OCI-LY1 (cell line): ENCODE measurements around the gene AXDND1.

Experiments used
- H2AFZ ChIP-seq: fragments of 200-600 bp; sonication (generic), shearing (Covaris generic); 2 replicates; pipeline ENCODE4 v1.6.0; 2014; ENCODE audit warnings: antibody characterized with exemption, mild to moderate bottlenecking, low read length
- H3F3A ChIP-seq: fragments of 200-600 bp; sonication (generic), shearing (Covaris generic); 2 replicates; pipeline ENCODE4 v1.6.0; 2014; ENCODE audit warnings: mild to moderate bottlenecking, antibody characterized with exemption, low read length, moderate library complexity; ENCODE audit not compliant: insufficient read depth
- H3K27ac ChIP-seq: fragments of 200-600 bp; sonication (generic); 2 replicates; pipeline ENCODE4 v1.5.1; 2014; ENCODE audit warnings: low read length, mixed run types, mild to moderate bottlenecking, low read depth; ENCODE audit not compliant: poor library complexity, severe bottlenecking
- H3K27me3 ChIP-seq: fragments of 200-600 bp; sonication (generic); 2 replicates; pipeline ENCODE4 v1.6.0; 2014; ENCODE audit warnings: antibody characterized with exemption, mild to moderate bottlenecking, low read length, moderate library complexity; ENCODE audit not compliant: insufficient read depth
- H3K36me3 ChIP-seq: fragments of 200-600 bp; sonication (generic); 2 replicates; pipeline ENCODE4 v1.6.1; 2014; ENCODE audit warnings: mild to moderate bottlenecking, antibody characterized with exemption, low read length, moderate library complexity, mixed read lengths; ENCODE audit not compliant: insufficient read depth
- H3K4me1 ChIP-seq: fragments of 200-600 bp; sonication (generic); 2 replicates; pipeline ENCODE4 v1.5.1; 2014; ENCODE audit warnings: mild to moderate bottlenecking, low read length, moderate library complexity; ENCODE audit not compliant: insufficient read depth, severe bottlenecking
- H3K4me2 ChIP-seq: fragments of 200-600 bp; sonication (generic), shearing (Covaris generic); 2 replicates; pipeline ENCODE4 v1.6.1; 2014; ENCODE audit warnings: low read length
- H3K4me3 ChIP-seq: fragments of 200-600 bp; sonication (generic); 2 replicates; pipeline ENCODE4 v1.5.1; 2014; ENCODE audit warnings: low read length, low read depth, mild to moderate bottlenecking, mixed read lengths; ENCODE audit not compliant: poor library complexity, severe bottlenecking
- H3K79me2 ChIP-seq: fragments of 200-600 bp; shearing (Covaris generic); 2 replicates; pipeline ENCODE4 v1.6.1; 2016; ENCODE audit warnings: mixed run types, low read length, mixed read lengths; ENCODE audit not compliant: insufficient read depth
- H3K9ac ChIP-seq: fragments of 200-600 bp; sonication (generic), shearing (Covaris generic); 2 replicates; pipeline ENCODE4 v1.6.1; 2014; ENCODE audit warnings: mild to moderate bottlenecking, low read length, mixed read lengths
- H3K9me2 ChIP-seq: fragments of 200-600 bp; sonication (generic), shearing (Covaris generic); 2 replicates; pipeline ENCODE4 v1.6.1; 2014; ENCODE audit warnings: low read depth, mild to moderate bottlenecking, low read length, mixed read lengths
- H3K9me3 ChIP-seq: fragments of 200-600 bp; shearing (Covaris generic); 2 replicates; pipeline ENCODE4 v1.6.1; 2014; ENCODE audit warnings: low read length, mixed read lengths
- H4K20me1 ChIP-seq: fragments of 200-600 bp; sonication (generic), shearing (Covaris generic); 2 replicates; pipeline ENCODE4 v1.6.0; 2016; ENCODE audit warnings: mild to moderate bottlenecking, low read length; ENCODE audit not compliant: insufficient read depth
- EZH2 ChIP-seq: fragments of 200-600 bp; sonication (generic), shearing (Covaris generic); IDR thresholded peaks from 2 replicates; pipeline ENCODE4 v1.8.0; 2017; ENCODE audit warnings: borderline replicate concordance, mixed run types, mild to moderate bottlenecking, antibody characterized with exemption, low read length, moderate library complexity, mixed read lengths
- TF ChIP-seq, protein P1 (sequence below): fragments of 200-600 bp; sonication (generic), shearing (Covaris generic); IDR thresholded peaks from 2 replicates; pipeline ENCODE4 v1.5.1; 2017; ENCODE audit warnings: mild to moderate bottlenecking, antibody characterized with exemption, low read length, moderate library complexity, mixed read lengths

The AXDND1 gene, protein sequence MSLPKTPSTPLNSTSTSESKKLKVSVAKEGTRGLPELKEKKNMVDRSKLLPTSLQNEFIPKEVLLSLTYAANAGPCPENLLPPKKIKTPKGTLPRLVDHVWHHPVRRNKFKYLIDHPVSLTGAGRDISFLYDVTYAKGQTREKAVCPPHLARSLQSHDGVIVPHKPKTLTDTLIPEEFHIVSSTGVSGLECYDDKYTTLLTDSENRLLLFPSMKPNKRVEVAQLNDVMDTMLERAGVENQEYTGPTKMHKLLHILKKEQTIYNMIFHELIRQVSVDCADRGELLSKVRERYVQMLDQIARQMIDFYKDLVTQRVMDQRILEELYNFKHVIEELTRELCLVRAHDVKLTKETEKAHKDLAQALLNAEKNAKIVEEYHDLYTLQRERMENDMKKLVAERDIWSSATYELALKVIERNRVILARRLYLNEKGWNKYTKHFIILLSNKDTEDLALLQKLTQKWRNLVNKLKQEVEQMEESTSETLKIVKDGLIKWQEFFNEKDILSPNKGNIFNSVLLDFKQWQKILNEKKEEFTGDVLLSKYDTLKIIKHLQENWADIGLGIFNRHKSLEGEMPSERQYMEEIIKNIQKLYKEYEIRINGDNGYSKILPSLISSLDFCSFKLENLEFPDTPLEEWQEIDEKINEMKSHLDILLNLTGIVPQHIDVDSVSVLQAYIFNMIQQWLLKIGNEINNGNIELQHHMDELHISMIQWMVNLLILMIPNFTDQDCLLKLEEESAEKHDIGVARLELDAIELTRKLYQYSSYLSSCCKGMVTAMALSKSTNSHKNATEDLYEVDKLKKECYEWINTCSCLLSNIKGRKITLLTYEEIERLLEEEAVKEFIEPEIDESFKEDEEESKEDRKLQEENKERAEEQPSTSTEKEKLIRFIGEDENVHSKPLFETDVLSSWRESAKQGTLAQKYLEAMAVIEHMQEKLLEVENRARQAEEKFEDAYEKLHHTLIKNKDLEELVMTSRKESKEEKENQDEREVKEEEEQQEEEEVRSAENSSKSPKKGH

GRCh38 chr1:179365342-179366092 lies at the start of gene AXDND1:
Gene AXDND1, plus strand, starts transcription at chr1:179365971. Its CDS starts 539 bp downstream, at chr1:179366510.
- Histone ChIP-seq H4K20me1 (no peaks in the 10 kb centered on the region), H3K27me3 (no peaks in the 10 kb centered on the region), H3F3A (no peaks in the 10 kb centered on the region), H3K27ac (peak within 1 kb of the TSS; percentile 92), H2AFZ (peak within 1 kb of the TSS; percentile 64; the same call in 1 of the 2 replicates), H3K9ac (peak within 1 kb of the TSS; percentile 79), H3K4me3 (peak within 1 kb of the TSS; percentile 80), H3K9me2 (no peaks in the 10 kb centered on the region), H3K9me3 (no peaks in the 10 kb centered on the region), H3K36me3 (no peaks in the 10 kb centered on the region), H3K79me2 (no peaks in the 10 kb centered on the region), H3K4me2 (peak within 1 kb of the TSS; percentile 91), H3K4me1 (peaks cover 13% of the 10 kb centered on the region)
- TF ChIP-seq, protein P1, sequence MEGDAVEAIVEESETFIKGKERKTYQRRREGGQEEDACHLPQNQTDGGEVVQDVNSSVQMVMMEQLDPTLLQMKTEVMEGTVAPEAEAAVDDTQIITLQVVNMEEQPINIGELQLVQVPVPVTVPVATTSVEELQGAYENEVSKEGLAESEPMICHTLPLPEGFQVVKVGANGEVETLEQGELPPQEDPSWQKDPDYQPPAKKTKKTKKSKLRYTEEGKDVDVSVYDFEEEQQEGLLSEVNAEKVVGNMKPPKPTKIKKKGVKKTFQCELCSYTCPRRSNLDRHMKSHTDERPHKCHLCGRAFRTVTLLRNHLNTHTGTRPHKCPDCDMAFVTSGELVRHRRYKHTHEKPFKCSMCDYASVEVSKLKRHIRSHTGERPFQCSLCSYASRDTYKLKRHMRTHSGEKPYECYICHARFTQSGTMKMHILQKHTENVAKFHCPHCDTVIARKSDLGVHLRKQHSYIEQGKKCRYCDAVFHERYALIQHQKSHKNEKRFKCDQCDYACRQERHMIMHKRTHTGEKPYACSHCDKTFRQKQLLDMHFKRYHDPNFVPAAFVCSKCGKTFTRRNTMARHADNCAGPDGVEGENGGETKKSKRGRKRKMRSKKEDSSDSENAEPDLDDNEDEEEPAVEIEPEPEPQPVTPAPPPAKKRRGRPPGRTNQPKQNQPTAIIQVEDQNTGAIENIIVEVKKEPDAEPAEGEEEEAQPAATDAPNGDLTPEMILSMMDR: no peak
- no peak for TF ChIP-seq EZH2

DNA sequence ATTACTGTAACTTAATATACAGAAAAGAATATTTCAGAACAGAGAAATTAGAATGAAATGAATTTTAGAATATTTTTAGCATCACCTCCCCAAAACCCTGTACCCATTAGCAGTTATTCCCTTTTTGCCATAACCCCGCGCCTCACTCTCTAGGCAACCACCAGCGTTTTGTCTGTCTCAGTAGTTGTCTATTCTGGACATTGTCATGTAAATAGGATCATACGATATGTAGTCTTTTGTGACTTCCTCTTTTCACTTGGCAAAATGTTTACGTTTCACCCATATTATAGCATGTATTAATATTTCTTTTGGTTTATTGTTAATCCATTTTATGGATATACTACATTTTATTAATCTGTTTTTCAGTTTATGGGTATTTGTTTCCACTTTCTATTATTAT lies 47.3 kb upstream of the AXDND1 start:
- Histone ChIP-seq H3K4me3 (no peak overlapping the region), H3K27ac (peak overlapping the region; percentile 49), H2AFZ (no peak overlapping the region), H3K36me3 (peaks cover 29% of the 10 kb centered on the region), H3K79me2 (peaks cover 7% of the 10 kb centered on the region), H4K20me1 (no peaks in the 10 kb centered on the region), H3K27me3 (no peaks in the 10 kb centered on the region), H3K9me3 (0 out of 2 replicates have a peak, but pooled peaks cover 4% of the 10 kb centered on the region), H3F3A (no peaks in the 10 kb centered on the region), H3K4me2 (peak overlapping the region; percentile 4; the same call in 1 of the 2 replicates), H3K4me1 (peaks cover 14% of the 10 kb centered on the region), H3K9me2 (no peaks in the 10 kb centered on the region), H3K9ac (no peak overlapping the region)
- TF ChIP-seq, protein P1: no peak
- no peak for TF ChIP-seq EZH2

- H3K9ac ChIP-seq: no peak overlapping the region
- H3K36me3 ChIP-seq: peaks cover 38% of the 10 kb centered on the region
- H3F3A ChIP-seq: no peaks in the 10 kb centered on the region
- no peak overlapping the region for H3K27ac ChIP-seq
- no peaks in the 10 kb centered on the region for H4K20me1 ChIP-seq
- H3K27me3 ChIP-seq: no peaks in the 10 kb centered on the region
- H3K4me1 ChIP-seq: peaks cover 14% of the 10 kb centered on the region
- 0 out of 2 replicates have a peak, but pooled peaks cover 4% of the 10 kb centered on the region for H3K9me3 ChIP-seq
- peaks cover 4% of the 10 kb centered on the region; the same call in 1 of the 2 replicates for H3K79me2 ChIP-seq
- no peak overlapping the region for H3K4me3 ChIP-seq
- H2AFZ ChIP-seq: no peak overlapping the region
- TF ChIP-seq EZH2: no peak
- TF ChIP-seq, protein P1: no peak
- no peak overlapping the region for H3K4me2 ChIP-seq
- H3K9me2 ChIP-seq: no peaks in the 10 kb centered on the region
Measured at GRCh38 chr1:179321533-179322216, 44.1 kb upstream of the AXDND1 start.
